Upper lobe of left lung (tissue), 4 donors: ENCODE results near the gene RAX.

Source experiments
- CTCF ChIP-seq, 6 experiments: fragments of 450-650 bp in 4 of 6; fragments of 200-600 bp in 2 of 6; sonication (generic) in 2 of 6; IDR thresholded peaks; one replicate each; pipeline ENCODE4 v1.5.1; 2016 to 2019; ENCODE audit warnings: antibody characterized with exemption in 6 of 6
- EP300 ChIP-seq, 4 donors: sonication (generic); formaldehyde crosslinking; IDR thresholded peaks; one replicate each; pipeline ENCODE4 v1.5.1; 2017; ENCODE audit warnings: antibody characterized with exemption in 4 of 4, control low read depth in 2 of 4
- POLR2A ChIP-seq, 4 donors: fragments of 450-650 bp; IDR thresholded peaks; one replicate each; pipeline ENCODE4 v1.5.1; 2016 to 2017; ENCODE audit warnings: antibody characterized with exemption in 4 of 4, mild to moderate bottlenecking in 2 of 4
- POLR2AphosphoS5 ChIP-seq, 2 donors: sonication (generic); formaldehyde crosslinking; IDR thresholded peaks; one replicate each; pipeline ENCODE4 v1.5.1; 2017; ENCODE audit warnings: antibody characterized with exemption in 2 of 2

GRCh38 chr18:59282341-59282740 is 9.1 kb upstream of the RAX start:
- TF ChIP-seq POLR2A (IDR thresholded peaks at IDR 0.05): no peak
- no peak for TF ChIP-seq EP300 (IDR thresholded peaks at IDR 0.05)
- no peak for TF ChIP-seq POLR2AphosphoS5 (IDR thresholded peaks at IDR 0.05)
- no peak for TF ChIP-seq CTCF (IDR thresholded peaks at IDR 0.05)
